Measurements from ENCODE around the gene MYO18A.

DNA sequence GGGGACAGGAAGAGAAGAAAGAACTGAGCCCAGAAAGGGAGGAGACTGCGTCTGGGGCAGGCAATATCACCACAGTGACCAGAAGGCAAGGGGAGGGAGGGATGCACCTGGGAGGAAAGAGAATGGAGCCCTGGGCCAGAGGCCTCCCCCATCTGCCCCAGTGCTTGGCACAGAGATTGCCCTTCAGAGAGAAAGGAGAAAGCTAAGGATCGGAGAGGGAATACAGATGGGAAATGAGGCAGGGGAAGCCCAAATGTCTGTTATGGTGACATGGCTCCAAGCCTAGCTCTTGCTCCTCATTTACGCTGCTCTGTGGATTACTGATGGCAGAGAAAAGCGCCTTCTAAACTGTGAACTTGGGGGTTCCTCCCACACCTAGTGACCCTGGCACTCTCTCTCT lies 90.1 kb downstream of the MYO18A start:
- TF ChIP-seq, protein P1, sequence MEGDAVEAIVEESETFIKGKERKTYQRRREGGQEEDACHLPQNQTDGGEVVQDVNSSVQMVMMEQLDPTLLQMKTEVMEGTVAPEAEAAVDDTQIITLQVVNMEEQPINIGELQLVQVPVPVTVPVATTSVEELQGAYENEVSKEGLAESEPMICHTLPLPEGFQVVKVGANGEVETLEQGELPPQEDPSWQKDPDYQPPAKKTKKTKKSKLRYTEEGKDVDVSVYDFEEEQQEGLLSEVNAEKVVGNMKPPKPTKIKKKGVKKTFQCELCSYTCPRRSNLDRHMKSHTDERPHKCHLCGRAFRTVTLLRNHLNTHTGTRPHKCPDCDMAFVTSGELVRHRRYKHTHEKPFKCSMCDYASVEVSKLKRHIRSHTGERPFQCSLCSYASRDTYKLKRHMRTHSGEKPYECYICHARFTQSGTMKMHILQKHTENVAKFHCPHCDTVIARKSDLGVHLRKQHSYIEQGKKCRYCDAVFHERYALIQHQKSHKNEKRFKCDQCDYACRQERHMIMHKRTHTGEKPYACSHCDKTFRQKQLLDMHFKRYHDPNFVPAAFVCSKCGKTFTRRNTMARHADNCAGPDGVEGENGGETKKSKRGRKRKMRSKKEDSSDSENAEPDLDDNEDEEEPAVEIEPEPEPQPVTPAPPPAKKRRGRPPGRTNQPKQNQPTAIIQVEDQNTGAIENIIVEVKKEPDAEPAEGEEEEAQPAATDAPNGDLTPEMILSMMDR (IDR thresholded peaks at IDR 0.05) = no peak
- TF ChIP-seq POLR2A (IDR thresholded peaks at IDR 0.05) (no peak), POLR2AphosphoS5 (IDR thresholded peaks at IDR 0.05) (no peak)

Data from prostate gland (tissue), 2 donors.